KMS-11 (cell line): ENCODE results near the gene THAP11.

Experiments
- H2AFZ ChIP-seq: fragments of 200-600 bp; sonication (generic); 2 replicates; pipeline ENCODE4 v1.6.1; 2016; ENCODE audit warnings: antibody characterized with exemption, mixed run types, low read depth
- H3K27ac ChIP-seq: fragments of 200-600 bp; sonication (generic); 2 replicates; pipeline ENCODE4 v1.6.1; 2016; ENCODE audit warnings: mild to moderate bottlenecking, mixed run types
- H3K27me3 ChIP-seq: fragments of 200-600 bp; sonication (generic); 2 replicates; pipeline ENCODE4 v1.6.1; 2017; ENCODE audit warnings: mild to moderate bottlenecking, low read depth, mixed run types, moderate library complexity; ENCODE audit not compliant: insufficient read depth
- H3K36me3 ChIP-seq: fragments of 200-600 bp; sonication (generic); 2 replicates; pipeline ENCODE4 v1.6.1; 2017; ENCODE audit warnings: mild to moderate bottlenecking, mixed run types; ENCODE audit not compliant: insufficient read depth
- H3K4me1 ChIP-seq: fragments of 200-600 bp; sonication (generic); 2 replicates; pipeline ENCODE4 v1.6.1; 2016; ENCODE audit warnings: mild to moderate bottlenecking, low read depth, mixed run types; ENCODE audit not compliant: poor library complexity, severe bottlenecking
- H3K4me2 ChIP-seq: fragments of 200-600 bp; sonication (generic); 2 replicates; pipeline ENCODE4 v1.7.0; 2016; ENCODE audit warnings: mild to moderate bottlenecking, mixed run types
- H3K4me3 ChIP-seq: fragments of 200-600 bp; sonication (generic); IDR thresholded peaks from 2 replicates; pipeline ENCODE4 v1.6.1; 2017; ENCODE audit warnings: low read depth, low read length, mixed read lengths; ENCODE audit not compliant: insufficient read depth
- H3K79me2 ChIP-seq: fragments of 200-600 bp; sonication (generic); 2 replicates; pipeline ENCODE4 v1.6.1; 2016; ENCODE audit warnings: low read depth, mixed run types; ENCODE audit not compliant: insufficient read depth
- H3K9ac ChIP-seq: fragments of 200-600 bp; sonication (generic); 2 replicates; pipeline ENCODE4 v1.6.1; 2016; ENCODE audit warnings: mild to moderate bottlenecking, mixed run types
- H4K20me1 ChIP-seq: fragments of 200-600 bp; sonication (generic); 2 replicates; pipeline ENCODE4 v1.6.1; 2016; ENCODE audit warnings: mild to moderate bottlenecking, mixed run types; ENCODE audit not compliant: insufficient read depth
- CTCF ChIP-seq: fragments of 200-600 bp; sonication (generic); conservative IDR thresholded peaks from 2 replicates; pipeline ENCODE4 v1.6.1; 2017; ENCODE audit warnings: low read depth, mild to moderate bottlenecking, antibody characterized with exemption, low read length, moderate library complexity, mixed read lengths

THAP11 gene

GRCh38 chr16:67837811-67838210, 4.3 kb upstream of the THAP11 start:
- Histone ChIP-seq H3K4me3 (no peak overlapping the region), H3K36me3 (no peaks in the 10 kb centered on the region), H3K4me2 (no peak overlapping the region), H4K20me1 (no peaks in the 10 kb centered on the region), H3K9ac (no peak overlapping the region), H3K4me1 (peaks cover 12% of the 10 kb centered on the region), H3K79me2 (peaks cover 7% of the 10 kb centered on the region), H3K27ac (no peak overlapping the region), H2AFZ (no peak overlapping the region), H3K27me3 (0 out of 2 replicates have a peak, but pooled peaks cover 2% of the 10 kb centered on the region)
- TF ChIP-seq CTCF: no peak

- peaks cover 30% of the 10 kb centered on the region for H3K79me2 ChIP-seq
- H3K4me1 ChIP-seq: peaks cover 29% of the 10 kb centered on the region
- no peak for TF ChIP-seq CTCF
- H4K20me1 ChIP-seq: no peaks in the 10 kb centered on the region
- H3K36me3 ChIP-seq: no peaks in the 10 kb centered on the region
- H3K27ac ChIP-seq: 0 out of 2 replicates have a peak overlapping the region, but pooled peaks have one; percentile 72
- H3K27me3 ChIP-seq: 0 out of 2 replicates have a peak, but pooled peaks cover 2% of the 10 kb centered on the region
- H3K4me3 ChIP-seq: no peak overlapping the region
- peak overlapping the region; percentile 32 for H3K4me2 ChIP-seq
- peak overlapping the region; percentile 57; the same call in 1 of the 2 replicates for H3K9ac ChIP-seq
- H2AFZ ChIP-seq: peak overlapping the region; percentile 64
Measured at GRCh38 chr16:67841198-67841815, 813 bp upstream of the THAP11 start.

- H2AFZ ChIP-seq: peak overlapping the region; percentile 64
- H3K4me1 ChIP-seq: peaks cover 29% of the 10 kb centered on the region
- H3K4me2 ChIP-seq: peak overlapping the region; percentile 88
- H3K36me3 ChIP-seq: no peaks in the 10 kb centered on the region
- peaks cover 38% of the 10 kb centered on the region for H3K79me2 ChIP-seq
- peak; percentile 41; the same call in 1 of the 2 replicates for TF ChIP-seq CTCF
- H3K4me3 ChIP-seq: no peak overlapping the region
- peak overlapping the region; percentile 57 for H3K9ac ChIP-seq
- H3K27ac ChIP-seq: peak overlapping the region; percentile 72
- 0 out of 2 replicates have a peak, but pooled peaks cover under 1% of the 10 kb centered on the region for H3K27me3 ChIP-seq
- no peaks in the 10 kb centered on the region for H4K20me1 ChIP-seq
Measured at GRCh38 chr16:67842509-67843342, 606 bp downstream of the THAP11 start.

- Histone ChIP-seq H3K36me3 (no peaks in the 10 kb centered on the region), H3K4me1 (peaks cover 34% of the 10 kb centered on the region), H3K4me3 (no peak overlapping the region), H3K79me2 (peaks cover 44% of the 10 kb centered on the region), H4K20me1 (no peaks in the 10 kb centered on the region), H3K27ac (peak overlapping the region; percentile 72; the same call in 1 of the 2 replicates), H2AFZ (peak overlapping the region; percentile 64; the same call in 1 of the 2 replicates), H3K27me3 (no peaks in the 10 kb centered on the region), H3K9ac (peak overlapping the region; percentile 57; the same call in 1 of the 2 replicates), H3K4me2 (peak overlapping the region; percentile 88)
- no peak for TF ChIP-seq CTCF
Measured at GRCh38 chr16:67843343-67843765, 1.2 kb downstream of the THAP11 start.
